GM19452 (cell line): ENCODE measurements around the gene STK36.
"Not testable (repeated sequence)": the region's sequence is repeated elsewhere in the genome, so short reads cannot be mapped to it uniquely, and the experiment has no call there.

Experiments used
- ATAC-seq: cut with Tn5 transposase; IDR thresholded peaks from one replicate; pipeline ENCODE4 v1.9.1; 2021; ENCODE audit not compliant: unreplicated experiment

The STK36 gene

DNA sequence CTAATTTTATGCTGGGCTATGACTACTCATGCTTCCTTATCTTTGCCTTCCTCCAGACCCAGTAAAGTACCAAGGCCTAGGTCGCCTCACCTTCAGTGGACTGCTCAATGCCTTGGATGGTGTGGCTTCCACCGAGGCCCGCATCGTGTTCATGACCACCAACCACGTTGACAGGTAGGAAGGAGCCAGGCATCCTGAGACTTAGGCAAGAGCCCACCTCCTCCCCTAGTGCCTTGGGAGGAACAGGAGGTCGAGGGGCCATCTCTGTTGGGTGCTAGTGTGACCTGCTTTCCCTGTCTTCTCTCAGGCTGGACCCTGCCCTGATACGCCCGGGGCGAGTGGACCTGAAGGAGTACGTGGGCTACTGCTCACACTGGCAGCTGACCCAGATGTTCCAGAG is 9.1 kb upstream of the STK36 start:
- ATAC-seq: no peak

DNA sequence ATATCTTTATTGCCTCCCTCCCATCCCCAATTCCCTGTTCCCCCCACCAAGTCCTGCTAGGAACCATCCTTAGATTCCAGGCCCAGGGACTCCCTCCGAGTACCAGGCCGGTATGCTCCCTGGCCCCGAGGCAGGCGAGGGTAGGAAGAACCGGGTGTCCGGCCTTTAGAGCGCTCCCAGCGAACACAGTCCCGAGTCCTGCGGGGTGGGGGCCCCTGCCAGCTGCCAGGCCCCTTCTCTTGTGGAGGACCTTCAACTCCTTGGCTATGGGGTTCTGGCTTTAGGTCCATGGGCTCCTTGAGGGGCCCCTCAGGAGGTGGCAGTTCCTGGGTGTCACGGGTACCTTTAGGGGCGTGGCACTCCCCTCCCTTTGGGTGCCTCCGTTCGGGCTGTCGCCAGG is 8.0 kb upstream of the STK36 start:
- ATAC-seq: no peak

DNA sequence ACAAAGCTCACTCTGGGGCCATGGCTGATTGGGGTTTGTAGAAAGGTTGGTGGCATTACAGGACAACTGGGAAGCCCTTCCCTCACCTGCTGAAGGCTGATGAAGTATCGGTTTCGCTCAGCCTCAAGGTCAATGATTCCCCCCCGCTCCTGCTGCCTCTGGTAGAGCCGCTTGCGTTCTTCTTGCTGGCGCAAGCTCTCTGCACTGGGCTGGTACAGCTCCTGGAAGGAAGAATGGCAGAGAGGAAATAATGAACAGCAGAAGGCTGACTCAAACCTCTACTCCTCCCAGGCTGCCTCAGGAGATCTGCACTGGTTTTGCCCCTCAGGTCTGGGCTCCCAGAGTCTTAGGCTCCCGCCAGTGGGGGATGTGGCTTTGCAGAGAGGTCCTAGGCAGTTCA is 7.2 kb upstream of the STK36 start:
- ATAC-seq: no peak

DNA sequence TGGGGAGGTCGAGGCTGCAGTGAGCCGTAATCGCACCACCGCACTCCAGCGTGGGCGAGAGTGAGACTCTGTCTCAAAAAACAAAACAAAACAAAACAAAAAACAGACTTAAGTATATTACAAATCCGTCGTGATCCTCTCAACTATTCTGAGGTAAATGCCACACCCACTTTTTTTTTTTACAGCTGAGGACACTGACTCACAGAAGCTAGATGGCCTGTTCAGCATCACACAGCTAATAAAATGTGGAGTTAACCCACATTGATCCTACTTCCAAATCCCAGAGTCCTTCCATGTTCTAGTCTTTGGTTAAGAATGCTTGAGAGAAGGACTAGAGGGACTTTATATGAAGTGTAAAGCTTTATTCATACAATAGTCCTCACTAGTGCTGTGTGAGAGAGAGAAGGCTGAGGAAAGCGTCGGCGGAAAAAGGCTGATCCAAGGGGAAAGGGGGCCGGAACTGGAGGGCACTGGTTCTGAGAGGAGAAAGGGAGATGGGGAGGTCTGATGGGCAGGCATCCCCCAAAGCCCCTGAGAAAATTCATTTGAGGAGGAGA is 711 bp upstream of the STK36 start:
- ATAC-seq: no peak

DNA sequence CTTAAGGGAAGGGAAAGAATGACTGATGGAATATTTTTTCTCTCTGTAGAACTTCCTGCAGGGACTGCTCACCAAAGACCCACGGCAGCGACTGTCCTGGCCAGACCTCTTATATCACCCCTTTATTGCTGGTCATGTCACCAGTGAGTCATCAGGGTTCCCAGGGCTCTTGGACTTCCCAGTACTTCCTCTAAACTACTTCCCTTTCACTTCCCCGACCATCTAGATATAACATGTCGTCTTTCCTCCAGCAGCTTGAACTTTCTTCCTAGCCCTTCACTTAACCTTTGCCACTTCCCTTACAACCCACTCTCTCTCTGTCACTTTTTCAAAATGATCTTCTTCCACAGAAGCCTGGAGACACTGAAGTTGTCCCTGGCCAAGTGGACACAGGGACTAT is 7.2 kb downstream of the STK36 start:
- no peak for ATAC-seq

DNA sequence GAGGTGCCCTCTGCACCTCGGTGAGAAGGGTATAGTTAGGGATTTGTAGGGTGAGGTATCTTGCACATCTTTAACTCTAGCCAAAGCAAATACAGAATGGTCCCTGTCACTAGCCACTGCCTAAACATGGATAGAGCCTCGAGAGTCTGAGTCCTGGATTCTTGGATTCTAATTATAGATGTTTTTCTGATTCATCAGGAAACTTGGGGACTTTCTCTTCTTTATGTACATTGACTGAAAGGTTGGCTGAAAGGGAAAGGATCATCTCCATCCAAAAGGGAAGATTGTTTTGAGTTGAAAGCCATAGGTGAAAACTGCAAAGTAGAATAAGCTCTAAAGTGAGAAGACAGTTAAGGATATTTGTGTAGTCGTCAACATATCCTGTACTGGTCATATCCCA is 8.2 kb downstream of the STK36 start:
- no peak for ATAC-seq

DNA sequence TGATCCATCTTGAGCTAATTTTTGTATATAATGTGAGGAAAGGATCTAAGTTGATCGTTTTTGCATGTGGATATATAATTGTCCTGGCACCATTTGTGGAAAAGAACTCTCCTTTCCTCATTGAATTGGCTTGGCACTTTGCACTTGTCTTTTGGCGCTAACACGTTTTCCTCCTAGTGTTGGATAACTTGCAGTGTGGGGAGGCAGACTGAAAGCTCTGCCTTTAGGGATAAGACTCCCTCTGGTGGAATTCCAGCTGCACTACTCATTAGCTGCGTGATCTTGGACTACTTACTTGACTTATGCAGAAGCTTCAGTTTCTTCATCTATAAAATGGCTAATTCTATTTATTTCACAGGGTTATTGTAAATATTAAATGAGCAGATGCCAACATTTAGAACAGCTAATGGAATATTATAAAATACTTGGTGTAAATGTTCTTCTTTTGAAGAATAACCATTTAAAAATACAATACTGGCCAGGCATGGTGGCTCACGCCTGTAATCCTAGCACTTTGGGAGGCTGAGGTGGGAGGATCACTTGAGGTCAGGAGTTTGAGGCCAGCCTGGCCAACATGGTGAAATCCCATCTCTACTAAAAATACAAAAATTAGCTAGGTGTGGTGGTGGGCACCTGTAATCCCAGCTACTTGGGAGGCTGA is 15.6 kb downstream of the STK36 start:
- ATAC-seq: not testable (repeated sequence)

DNA sequence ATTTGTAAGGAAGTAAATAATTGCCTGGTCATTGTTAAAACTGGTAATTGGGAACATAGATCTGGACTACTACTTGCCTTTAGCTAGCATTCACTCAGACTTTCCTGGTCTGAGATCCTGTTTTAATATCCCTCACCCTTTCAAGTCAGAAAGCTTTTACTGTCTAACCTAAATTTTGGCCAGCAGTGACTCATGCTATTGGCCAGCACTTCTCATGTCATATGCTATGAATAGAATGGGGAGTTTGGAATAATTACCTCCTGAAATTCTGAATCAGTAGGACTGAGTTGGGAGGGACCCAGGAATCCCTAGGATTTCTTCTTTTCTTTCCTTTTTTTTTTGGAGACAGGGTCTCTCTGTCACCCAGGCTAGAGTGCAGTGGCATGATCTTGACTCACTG is 19.3 kb downstream of the STK36 start:
- no peak for ATAC-seq

DNA sequence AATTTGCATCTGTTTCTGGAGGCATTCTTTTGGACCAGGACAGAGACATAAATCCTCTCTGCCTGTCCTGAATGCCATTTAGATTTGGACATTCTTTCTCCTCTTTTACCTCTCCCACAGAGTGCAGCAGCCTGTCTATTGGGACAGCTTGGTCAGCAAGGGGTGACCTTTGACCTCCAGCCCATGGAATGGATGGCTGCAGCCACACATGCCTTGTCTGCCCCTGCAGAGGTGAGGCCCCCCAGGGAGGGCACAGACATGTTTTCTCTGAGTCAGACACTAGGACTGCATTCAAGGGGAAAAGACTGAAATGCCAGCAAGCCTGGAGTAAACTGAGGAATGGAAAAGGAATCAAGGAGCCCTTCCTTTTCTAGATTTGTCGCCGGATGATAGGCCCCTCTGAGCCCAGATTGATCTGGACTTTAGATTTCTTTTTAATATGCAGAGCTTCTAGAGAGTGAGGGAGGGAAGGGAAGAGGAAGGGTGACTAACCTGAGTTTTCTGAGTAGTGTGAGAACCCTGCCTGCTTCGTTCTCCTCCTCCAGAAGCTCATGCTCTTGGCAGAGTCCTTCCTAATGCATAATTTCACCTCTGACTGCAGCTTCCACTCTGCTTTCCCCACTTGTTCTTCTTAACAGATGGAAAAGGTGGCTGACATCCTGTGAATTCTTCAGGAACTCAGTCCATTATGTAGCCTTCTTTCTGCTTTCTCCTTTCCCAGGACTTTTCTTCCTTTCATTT is 22.7 kb downstream of the STK36 start:
- ATAC-seq: no peak

DNA sequence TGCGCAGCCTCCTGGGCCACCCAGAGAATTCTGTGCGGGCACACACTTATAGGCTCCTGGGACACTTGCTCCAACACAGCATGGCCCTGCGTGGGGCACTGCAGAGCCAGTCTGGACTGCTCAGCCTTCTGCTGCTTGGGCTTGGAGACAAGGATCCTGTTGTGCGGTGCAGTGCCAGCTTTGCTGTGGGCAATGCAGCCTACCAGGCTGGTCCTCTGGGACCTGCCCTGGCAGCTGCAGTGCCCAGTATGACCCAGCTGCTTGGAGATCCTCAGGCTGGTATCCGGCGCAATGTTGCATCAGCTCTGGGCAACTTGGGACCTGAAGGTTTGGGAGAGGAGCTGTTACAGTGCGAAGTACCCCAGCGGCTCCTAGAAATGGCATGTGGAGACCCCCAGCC is 27.0 kb downstream of the STK36 start:
- no peak for ATAC-seq

DNA sequence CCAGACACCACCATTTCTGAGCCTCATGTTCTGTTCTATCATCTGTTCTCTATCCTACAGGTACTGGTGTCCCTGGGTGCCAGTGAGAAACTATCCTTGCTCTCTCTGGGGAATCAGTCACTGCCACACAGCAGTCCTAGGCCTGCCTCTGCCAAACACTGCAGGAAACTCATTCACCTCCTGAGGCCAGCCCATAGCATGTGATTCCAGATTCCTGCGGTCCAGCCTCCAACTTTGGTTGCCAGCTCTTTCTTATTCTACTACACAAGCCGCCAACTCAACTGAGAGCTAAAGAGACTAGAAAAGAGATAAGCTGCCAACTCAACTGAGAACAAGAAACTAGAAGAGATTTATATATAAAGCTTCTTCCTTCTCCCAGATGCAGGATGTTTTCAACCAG is 29.9 kb downstream of the STK36 start:
- no peak for ATAC-seq

DNA sequence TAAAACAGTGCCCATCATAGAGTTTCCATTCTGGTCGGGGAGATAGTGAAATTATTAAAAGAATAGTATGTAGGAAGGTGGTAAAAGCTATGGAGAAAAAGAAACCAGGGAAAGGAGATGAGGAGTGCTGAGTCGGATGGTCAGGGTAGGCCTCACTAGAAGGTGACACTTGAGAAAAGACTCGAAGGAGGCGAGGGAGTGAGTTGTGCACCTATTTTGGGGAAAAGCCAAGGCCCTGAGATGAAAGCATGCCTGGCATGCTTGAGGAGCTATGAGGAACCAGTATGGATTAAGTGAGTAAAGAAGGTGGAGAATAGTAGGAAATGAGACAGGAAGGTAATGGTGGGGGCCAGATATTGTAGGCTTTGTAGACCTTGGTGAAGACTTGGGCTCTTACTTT is 31.5 kb downstream of the STK36 start:
- no peak for ATAC-seq

DNA sequence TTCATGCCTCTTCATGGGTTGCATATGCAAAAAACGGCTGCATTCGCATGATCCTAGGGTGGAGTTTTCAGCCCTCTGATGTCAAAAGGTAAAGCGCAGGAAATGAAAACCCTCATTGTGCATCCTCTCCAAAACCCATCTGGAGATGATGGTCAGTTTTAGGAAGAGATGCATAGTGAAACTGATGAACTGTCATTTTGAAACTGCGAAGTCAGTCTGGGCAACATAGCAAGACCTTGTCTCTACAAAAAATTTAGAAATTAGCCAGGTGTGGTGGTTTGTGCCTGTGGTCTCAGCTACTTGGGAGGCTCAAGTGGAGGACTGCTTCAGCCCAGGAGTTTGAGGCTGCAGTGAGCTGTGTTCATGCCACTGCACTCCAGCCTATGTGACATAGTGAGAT is 36.2 kb downstream of the STK36 start:
- ATAC-seq: peak; percentile 43

DNA sequence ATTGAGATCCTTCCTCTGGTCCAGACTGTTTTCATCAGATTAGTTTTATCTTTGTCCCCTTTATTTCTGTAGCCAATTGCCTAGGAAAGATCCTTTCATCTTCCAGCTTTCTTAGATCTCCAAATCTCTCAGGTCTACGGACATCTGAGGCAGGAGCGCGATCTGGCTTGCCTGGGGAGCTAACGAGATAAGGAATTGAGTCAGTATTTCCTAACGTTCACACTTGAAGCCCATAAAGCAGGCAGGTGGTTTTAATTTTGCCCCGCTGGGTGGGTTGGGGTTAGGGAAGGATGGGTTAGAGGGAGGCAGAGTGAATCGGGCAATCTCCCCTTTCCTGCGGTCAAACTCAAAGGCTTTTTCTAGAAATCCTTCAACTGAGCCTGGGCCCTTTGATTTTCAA is 38.0 kb downstream of the STK36 start:
- no peak for ATAC-seq

DNA sequence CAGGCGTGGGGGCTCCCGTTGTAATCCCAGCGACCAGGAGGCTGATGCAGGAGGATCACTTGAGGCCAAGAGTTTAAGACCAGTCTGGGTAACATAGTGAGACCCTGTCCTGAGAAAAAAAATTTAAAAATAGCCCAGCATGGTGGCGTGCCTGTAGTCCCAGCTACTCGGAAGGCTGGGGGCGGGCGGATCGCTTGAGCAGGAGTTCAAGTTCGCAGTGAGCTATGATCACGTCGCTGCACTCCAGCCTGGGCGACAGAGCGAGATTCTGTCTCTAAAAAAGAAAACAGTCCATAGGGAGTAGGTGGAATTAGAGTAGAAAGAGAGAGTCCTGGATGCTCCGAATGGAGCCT is 38.4 kb downstream of the STK36 start:
- no peak for ATAC-seq

DNA sequence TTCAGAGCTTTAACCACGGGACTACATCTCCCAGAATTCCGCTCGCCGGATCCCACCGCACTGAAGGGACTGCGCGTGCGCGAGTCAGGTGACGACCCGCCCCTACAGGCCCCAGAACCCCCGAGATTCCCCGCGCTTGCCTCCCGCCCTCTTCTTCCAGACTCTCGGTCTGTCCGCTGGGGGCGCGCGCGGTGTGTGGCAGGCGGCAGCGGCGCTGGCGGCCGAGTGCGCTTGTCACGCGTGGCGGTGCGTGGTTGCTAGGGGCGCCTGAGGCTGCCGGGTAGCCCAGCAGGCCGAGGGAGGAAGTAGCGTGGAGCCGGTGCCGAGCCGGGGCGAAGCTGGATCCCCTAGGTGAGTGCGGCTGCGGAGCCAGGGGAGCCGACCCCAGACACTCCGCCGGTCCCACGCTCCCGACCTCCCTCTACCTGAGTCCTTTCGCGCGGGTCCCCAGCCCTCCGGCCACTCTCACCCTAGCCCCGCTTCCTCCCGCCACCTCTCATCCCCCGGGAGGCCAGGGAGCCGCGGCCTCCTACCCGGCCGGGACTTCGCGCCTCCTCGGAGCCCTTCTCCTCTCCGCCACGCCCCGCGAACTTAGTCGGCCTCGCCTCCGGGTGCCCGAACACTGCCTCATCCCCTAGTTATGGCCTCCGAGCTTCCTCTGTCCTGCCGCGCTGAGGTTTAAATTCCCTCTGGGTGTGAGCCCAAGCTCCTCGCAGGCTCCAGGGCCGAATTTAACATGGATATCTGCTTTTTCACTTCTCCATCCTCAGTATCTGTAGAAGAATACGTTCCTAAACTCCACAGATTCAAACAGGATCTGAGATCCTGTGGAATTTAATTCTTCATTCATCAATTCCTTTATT is 39.0 kb downstream of the STK36 start, which contains the start of gene TTLL4:
Gene TTLL4 (plus strand): TSS at position 149 of the 863 bp plus-strand sequence. CDS start 26,842 bp downstream, outside the sequence.
- ATAC-seq: peak; percentile 81

DNA sequence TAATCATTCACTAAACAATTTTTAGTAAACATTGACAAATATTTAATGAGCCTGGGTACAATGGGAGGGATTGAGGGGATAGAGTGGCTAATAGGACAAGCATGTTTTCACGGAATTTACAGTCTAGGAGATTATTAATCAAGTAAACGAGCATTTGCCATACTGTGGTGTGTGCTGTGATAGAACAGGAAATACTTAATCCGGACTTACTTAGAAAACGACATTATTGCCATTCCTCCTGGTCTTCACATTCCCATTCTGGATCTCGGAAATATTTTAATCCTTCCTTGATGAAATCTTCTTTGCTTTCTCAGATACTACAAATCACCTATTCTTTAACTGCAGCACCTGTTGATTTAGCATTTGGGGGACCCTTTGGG is 39.7 kb downstream of the STK36 start:
- ATAC-seq: no peak

DNA sequence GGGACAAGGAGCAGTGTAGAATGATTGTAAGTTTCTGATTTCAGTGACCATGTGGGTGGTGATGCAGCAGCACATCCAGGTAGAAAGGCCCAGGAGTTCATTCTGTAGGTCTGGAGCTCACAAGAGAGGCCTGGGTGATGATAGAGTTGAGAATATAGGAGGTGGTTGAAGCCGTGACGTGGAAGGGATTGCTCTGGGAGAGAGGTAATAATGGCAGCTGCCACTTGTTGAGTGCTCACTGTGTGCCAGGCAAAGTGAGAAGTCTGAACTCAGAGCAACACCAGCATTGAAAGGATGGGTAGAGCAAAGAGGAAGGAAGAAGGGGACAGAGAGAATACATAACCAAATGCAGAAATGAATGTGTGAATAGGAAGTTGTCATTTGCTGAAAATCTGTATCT is 42.0 kb downstream of the STK36 start:
- no peak for ATAC-seq

DNA sequence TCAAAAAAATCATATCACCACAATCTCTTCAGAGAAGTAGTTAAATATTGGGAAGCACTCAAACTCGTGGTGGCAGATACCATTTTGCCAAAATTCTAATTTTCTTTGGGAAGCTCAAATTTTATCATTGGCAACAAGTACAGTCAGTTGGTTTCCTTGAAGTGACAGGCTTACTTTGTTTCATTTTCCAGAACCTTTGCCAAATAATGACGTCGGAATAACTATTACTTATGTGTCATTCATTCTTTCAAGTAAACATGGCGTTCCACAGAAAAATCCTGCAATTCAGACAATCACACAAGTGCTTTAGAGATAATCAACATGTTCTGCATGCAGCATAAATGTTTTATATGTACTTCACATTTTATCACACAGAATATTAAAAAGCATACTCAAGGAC is 44.2 kb downstream of the STK36 start:
- no peak for ATAC-seq

DNA sequence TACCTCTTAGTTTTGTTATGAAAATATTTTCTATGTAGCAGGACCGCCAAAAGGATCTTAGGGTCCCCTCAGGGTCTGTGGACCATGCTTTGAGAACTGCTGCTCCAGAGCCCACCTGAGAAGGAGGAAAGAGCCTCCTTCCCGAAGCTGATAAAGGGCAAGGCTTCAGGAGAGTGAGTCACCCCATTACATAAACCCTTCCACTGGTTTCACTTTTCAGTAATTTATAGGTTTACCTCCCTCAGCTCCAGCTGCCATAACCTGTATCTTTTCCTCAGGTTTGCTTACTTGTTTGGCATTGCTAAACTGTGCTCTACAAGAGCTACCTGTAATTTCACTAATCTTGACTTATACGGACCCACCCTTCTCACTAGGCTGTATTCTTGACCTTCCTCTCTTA is 45.4 kb downstream of the STK36 start:
- no peak for ATAC-seq

DNA sequence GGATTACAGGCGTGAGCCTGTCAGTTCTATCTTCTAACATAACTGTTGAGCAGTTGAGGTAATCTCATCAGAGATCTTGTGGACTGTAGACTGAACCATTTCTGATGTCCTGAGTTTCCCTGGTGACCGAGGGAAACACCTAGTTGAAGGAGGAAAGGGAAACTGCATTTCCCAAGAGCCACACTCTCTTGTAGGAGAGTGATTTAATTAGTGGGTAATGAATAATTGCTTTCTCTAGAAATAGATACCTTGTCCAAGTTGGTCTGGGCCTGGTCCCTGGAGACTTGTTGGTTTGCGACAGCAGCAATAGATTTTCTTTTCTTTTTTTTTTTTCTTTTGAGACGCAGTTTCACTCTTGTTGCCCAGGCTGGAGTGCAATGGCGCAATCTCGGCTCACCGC is 46.2 kb downstream of the STK36 start:
- no peak for ATAC-seq

DNA sequence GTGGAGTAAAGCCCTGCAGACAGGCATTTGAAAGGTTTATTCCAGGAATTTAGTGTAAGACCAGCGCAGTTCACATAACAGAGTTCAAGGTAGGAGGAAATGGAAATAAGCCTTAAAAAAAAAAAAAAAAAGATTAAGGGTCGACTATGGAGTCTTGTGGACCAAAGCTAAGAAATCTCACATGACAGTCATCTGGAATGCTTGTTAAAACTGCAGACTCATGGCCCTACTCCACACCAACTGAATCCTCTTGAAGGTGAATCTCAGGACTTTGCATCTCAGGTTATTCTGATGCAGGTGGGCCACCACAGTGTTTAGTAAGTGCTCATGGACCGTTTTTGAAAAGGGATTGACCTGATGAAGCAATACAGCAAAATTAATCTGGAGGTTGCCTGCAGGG is 47.6 kb downstream of the STK36 start:
- no peak for ATAC-seq
